SU-DHL-6 (cell line): ENCODE data around the gene LIN7C.

Source experiments
- H2AFZ ChIP-seq: fragments of 200-600 bp; sonication (generic); 2 replicates; pipeline ENCODE4 v1.6.1; 2014; ENCODE audit warnings: low read depth, mild to moderate bottlenecking, moderate library complexity, mixed read lengths, antibody characterized with exemption, low read length; ENCODE audit not compliant: severe bottlenecking
- H3F3A ChIP-seq: fragments of 200-600 bp; shearing (Covaris generic); 2 replicates; pipeline ENCODE4 v1.6.0; 2016; ENCODE audit warnings: antibody characterized with exemption, mild to moderate bottlenecking; ENCODE audit not compliant: insufficient read depth
- H3K27ac ChIP-seq: fragments of 200-600 bp; sonication (generic); 2 replicates; pipeline ENCODE4 v1.5.1; 2016; ENCODE audit warnings: low read depth, mild to moderate bottlenecking, low read length, moderate library complexity, mixed read lengths
- H3K27me3 ChIP-seq: fragments of 200-600 bp; sonication (generic), shearing (Covaris generic); 2 replicates; pipeline ENCODE4 v1.6.0; 2014; ENCODE audit warnings: mild to moderate bottlenecking, low read length
- H3K36me3 ChIP-seq: fragments of 200-600 bp; sonication (generic); 2 replicates; pipeline ENCODE4 v1.6.1; 2014; ENCODE audit warnings: mild to moderate bottlenecking, low read length, mixed read lengths
- H3K4me2 ChIP-seq: fragments of 300-600, 200-600 bp; shearing (Covaris generic), sonication (generic); 2 replicates; pipeline ENCODE4 v1.6.0; 2014; ENCODE audit warnings: low read length, low read depth, mild to moderate bottlenecking; ENCODE audit not compliant: poor library complexity, severe bottlenecking
- H3K4me3 ChIP-seq: fragments of 200-600 bp; sonication (generic); 2 replicates; pipeline ENCODE4 v1.5.1; 2014; ENCODE audit warnings: antibody characterized with exemption, low read length, mild to moderate bottlenecking, mixed read lengths; ENCODE audit not compliant: insufficient read depth, poor library complexity, severe bottlenecking
- H3K79me2 ChIP-seq: fragments of 200-600 bp; sonication (generic); 2 replicates; pipeline ENCODE4 v1.6.1; 2014; ENCODE audit warnings: mild to moderate bottlenecking, low read length, moderate library complexity; ENCODE audit not compliant: insufficient read depth
- H3K9ac ChIP-seq: fragments of 200-600 bp; sonication (generic); 2 replicates; pipeline ENCODE4 v1.7.0; 2014; ENCODE audit warnings: mild to moderate bottlenecking, low read length
- H3K9me2 ChIP-seq: fragments of 200-600 bp; sonication (generic); replicated peaks from 2 replicates; pipeline ENCODE4 v1.6.1; 2014; ENCODE audit warnings: low read length; ENCODE audit not compliant: insufficient read depth
- H3K9me3 ChIP-seq: fragments of 200-600 bp; sonication (generic); 2 replicates; pipeline ENCODE4 v1.6.1; 2014; ENCODE audit warnings: low read length, mixed read lengths; ENCODE audit not compliant: insufficient read depth
- H4K20me1 ChIP-seq: fragments of 200-600 bp; sonication (generic); 2 replicates; pipeline ENCODE4 v1.6.1; 2014; ENCODE audit warnings: low read depth, mild to moderate bottlenecking, antibody characterized with exemption, low read length, moderate library complexity, mixed read lengths
- EZH2phosphoT487 ChIP-seq: fragments of 200-600 bp; sonication (generic), shearing (Covaris generic); conservative IDR thresholded peaks from 2 replicates; pipeline ENCODE4 v1.6.1; 2018; ENCODE audit warnings: mild to moderate bottlenecking, antibody characterized with exemption, low read length, moderate library complexity, mixed read lengths
- TF ChIP-seq, protein P1 (sequence below): fragments of 200-600 bp; sonication (generic); IDR thresholded peaks from one replicate; pipeline ENCODE4 v1.5.1; 2017; ENCODE audit warnings: antibody characterized with exemption, mild to moderate bottlenecking, low read length, moderate library complexity; ENCODE audit not compliant: insufficient read depth, poor library complexity, severe bottlenecking

The LIN7C gene

GRCh38 chr11:27462543-27462942 lies 44.0 kb downstream of the LIN7C start:
- TF ChIP-seq EZH2phosphoT487: no peak
- TF ChIP-seq, protein P1, sequence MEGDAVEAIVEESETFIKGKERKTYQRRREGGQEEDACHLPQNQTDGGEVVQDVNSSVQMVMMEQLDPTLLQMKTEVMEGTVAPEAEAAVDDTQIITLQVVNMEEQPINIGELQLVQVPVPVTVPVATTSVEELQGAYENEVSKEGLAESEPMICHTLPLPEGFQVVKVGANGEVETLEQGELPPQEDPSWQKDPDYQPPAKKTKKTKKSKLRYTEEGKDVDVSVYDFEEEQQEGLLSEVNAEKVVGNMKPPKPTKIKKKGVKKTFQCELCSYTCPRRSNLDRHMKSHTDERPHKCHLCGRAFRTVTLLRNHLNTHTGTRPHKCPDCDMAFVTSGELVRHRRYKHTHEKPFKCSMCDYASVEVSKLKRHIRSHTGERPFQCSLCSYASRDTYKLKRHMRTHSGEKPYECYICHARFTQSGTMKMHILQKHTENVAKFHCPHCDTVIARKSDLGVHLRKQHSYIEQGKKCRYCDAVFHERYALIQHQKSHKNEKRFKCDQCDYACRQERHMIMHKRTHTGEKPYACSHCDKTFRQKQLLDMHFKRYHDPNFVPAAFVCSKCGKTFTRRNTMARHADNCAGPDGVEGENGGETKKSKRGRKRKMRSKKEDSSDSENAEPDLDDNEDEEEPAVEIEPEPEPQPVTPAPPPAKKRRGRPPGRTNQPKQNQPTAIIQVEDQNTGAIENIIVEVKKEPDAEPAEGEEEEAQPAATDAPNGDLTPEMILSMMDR: no peak
- Histone ChIP-seq H2AFZ (no peak overlapping the region), H3K4me2 (no peak overlapping the region), H3K79me2 (no peaks in the 10 kb centered on the region), H3K27me3 (no peaks in the 10 kb centered on the region), H3K4me3 (no peak overlapping the region), H3F3A (no peaks in the 10 kb centered on the region), H3K9me3 (no peaks in the 10 kb centered on the region), H3K9ac (no peak overlapping the region), H3K27ac (no peak overlapping the region), H4K20me1 (no peaks in the 10 kb centered on the region), H3K36me3 (no peaks in the 10 kb centered on the region), H3K9me2 (no peaks in the 10 kb centered on the region)

DNA sequence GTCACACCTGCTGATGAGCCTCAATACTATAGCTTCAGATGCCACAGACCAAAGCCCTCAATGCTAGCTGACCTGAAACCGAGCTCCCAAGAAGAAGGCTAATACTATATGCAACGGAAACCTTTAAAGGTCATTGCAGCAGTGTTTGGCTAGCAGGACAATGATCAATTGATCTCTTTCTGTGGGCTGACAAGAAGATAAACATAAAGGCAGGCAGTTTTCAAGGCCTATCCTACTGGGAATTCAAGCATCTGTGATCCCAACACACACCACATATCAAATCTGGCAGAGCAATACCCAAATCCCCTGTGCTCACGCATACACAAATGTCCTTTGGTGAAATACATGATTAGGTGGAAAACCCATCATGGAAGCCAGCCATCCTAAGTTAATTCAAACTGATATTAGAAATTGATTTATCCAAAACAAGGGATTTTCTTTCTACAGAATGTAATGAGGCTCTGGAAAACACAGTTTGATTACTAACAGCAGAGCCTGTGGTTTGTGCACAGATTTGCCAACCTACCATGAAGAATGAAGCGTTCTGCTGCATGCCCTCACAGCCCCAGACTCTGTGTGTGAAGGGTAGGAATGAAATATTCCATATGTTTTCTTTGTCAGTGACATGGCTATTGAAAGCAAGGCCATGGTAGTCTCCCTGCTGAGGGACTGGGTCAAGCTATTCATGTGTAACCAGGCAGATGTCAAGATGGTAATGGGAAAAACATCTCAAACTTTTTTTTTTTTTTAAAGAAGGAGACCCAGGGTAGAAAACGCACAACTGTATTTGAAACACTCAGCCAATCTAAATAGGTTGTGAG lies 46.2 kb downstream of the LIN7C start:
- no peaks in the 10 kb centered on the region for H3K79me2 ChIP-seq
- no peak overlapping the region for H2AFZ ChIP-seq
- no peaks in the 10 kb centered on the region for H3K9me2 ChIP-seq
- H4K20me1 ChIP-seq: no peaks in the 10 kb centered on the region
- H3K9ac ChIP-seq: no peak overlapping the region
- H3K36me3 ChIP-seq: no peaks in the 10 kb centered on the region
- H3F3A ChIP-seq: no peaks in the 10 kb centered on the region
- 0 out of 2 replicates have a peak, but pooled peaks cover 5% of the 10 kb centered on the region for H3K27me3 ChIP-seq
- H3K4me2 ChIP-seq: no peak overlapping the region
- H3K9me3 ChIP-seq: no peaks in the 10 kb centered on the region
- H3K4me3 ChIP-seq: no peak overlapping the region
- TF ChIP-seq EZH2phosphoT487: no peak
- TF ChIP-seq, protein P1: no peak
- H3K27ac ChIP-seq: no peak overlapping the region

- no peak overlapping the region for H3K4me2 ChIP-seq
Measured at GRCh38 chr11:27459191-27459590, 47.4 kb downstream of the LIN7C start.

More at GRCh38 chr11:27459191-27459590, 47.4 kb downstream of the LIN7C start:
- no peaks in the 10 kb centered on the region for H3F3A ChIP-seq
- no peaks in the 10 kb centered on the region for H3K9me2 ChIP-seq
- no peaks in the 10 kb centered on the region for H3K36me3 ChIP-seq
- no peak overlapping the region for H3K27ac ChIP-seq
- no peak overlapping the region for H2AFZ ChIP-seq
- no peaks in the 10 kb centered on the region for H4K20me1 ChIP-seq
- H3K79me2 ChIP-seq: no peaks in the 10 kb centered on the region
- TF ChIP-seq EZH2phosphoT487: no peak
- TF ChIP-seq, protein P1: no peak
- no peak overlapping the region for H3K4me3 ChIP-seq
- H3K27me3 ChIP-seq: 0 out of 2 replicates have a peak, but pooled peaks cover 5% of the 10 kb centered on the region
- no peaks in the 10 kb centered on the region for H3K9me3 ChIP-seq
- H3K9ac ChIP-seq: no peak overlapping the region
